SU-DHL-6 (cell line): ENCODE data around the gene SDC1.

Source experiments
- CTCF ChIP-seq: fragments of 200-600 bp; sonication (generic); IDR thresholded peaks from one replicate; pipeline ENCODE4 v1.5.1; 2017; ENCODE audit warnings: antibody characterized with exemption, mild to moderate bottlenecking, low read length, moderate library complexity; ENCODE audit not compliant: insufficient read depth, poor library complexity, severe bottlenecking
- EZH2phosphoT487 ChIP-seq: fragments of 200-600 bp; sonication (generic), shearing (Covaris generic); conservative IDR thresholded peaks from 2 replicates; pipeline ENCODE4 v1.6.1; 2018; ENCODE audit warnings: mild to moderate bottlenecking, antibody characterized with exemption, low read length, moderate library complexity, mixed read lengths

GRCh38 chr2:20177556-20178248 lies 47.2 kb downstream of the SDC1 start:
- no peak for TF ChIP-seq CTCF
- no peak for TF ChIP-seq EZH2phosphoT487
